ENCODE measurements around the gene NRTN.

DNA sequence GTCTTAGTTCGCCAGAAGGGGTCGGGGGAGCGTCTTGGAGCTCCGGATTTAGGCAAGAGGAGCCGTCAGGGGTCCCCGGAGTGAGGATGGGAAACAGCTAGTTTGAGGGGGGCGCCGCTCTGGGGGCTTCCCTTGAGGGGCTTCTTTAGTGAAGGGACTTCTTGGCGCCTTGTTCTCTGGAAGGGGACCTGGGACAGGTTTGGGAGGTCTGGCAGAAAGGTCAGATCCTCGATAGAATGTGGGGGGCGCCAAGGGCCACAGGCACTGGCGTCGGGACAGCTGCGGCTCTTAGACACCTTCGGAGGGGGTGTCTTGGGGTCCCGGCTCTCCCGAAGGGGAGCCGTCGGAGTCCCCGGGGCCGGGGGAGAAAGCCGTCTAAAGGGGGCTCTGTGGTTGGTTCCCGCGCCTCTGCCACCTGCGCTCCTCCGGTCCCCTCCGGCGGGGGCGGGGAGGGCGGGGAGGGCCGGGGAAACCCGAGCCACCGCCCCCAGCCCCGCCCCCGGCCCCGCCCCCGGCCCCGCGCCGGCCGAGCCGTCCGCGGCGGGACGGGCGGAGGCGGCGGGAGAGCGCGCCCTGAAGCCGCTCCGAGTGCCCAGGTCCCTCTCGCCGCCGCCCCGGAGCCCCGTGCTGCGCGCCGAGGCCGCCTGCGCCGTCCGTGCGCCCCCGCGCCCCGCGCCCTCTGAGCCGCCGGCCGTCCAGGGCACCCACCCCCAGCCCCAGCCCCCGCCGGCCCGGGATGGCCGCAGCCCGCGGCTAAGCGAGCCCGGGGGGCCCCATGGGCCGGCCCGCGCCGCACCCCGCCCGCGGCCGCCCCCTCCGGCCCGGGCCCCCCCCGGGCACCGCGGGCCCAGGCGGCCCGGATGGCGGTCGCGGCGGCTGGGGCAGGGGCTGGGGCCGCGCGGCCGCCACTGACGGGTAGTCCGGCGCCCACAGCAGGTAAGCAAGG is at the start of gene NRTN:
- TF ChIP-seq CTCF (conservative IDR thresholded peaks at IDR 0.05; ENCODE audit: low read length), result no peak
- TF ChIP-seq EZH2phosphoT487 (IDR thresholded peaks at IDR 0.05; ENCODE audit: borderline replicate concordance, low read depth, low read length), result no peak
